ENCODE results near the gene POU6F2.

Gene POU6F2

GRCh38 chr7:39408906-39409305 lies 431.2 kb downstream of the POU6F2 start:
- H3K4me3 ChIP-seq (replicated peaks; ENCODE audit: low read depth, low read length), result no peak overlapping the region
- DNase-seq (ENCODE audit: low read depth), result no peak
- no peak for TF ChIP-seq CTCF (IDR thresholded peaks at IDR 0.05; ENCODE audit: low read length, missing control alignments)

- no peak for TF ChIP-seq CTCF (IDR thresholded peaks at IDR 0.05; ENCODE audit: low read length, missing control alignments)
- H3K4me3 ChIP-seq (replicated peaks; ENCODE audit: low read depth, low read length), result no peak overlapping the region
- no peak for DNase-seq (ENCODE audit: low read depth)
These were observed 432.9 kb downstream of the POU6F2 start for GRCh38 chr7:39410582-39410981.

GRCh38 chr7:39413636-39414223 lies 436.0 kb downstream of the POU6F2 start:
- no peak for TF ChIP-seq CTCF (IDR thresholded peaks at IDR 0.05; ENCODE audit: low read length, missing control alignments)
- DNase-seq (ENCODE audit: low read depth), result no peak
- peak overlapping the region; percentile 58 for H3K4me3 ChIP-seq (replicated peaks; ENCODE audit: low read depth, low read length)

GRCh38 chr7:39414224-39415035 lies 436.7 kb downstream of the POU6F2 start:
- H3K4me3 ChIP-seq (replicated peaks; ENCODE audit: low read depth, low read length), result peak overlapping the region; percentile 58
- TF ChIP-seq CTCF (IDR thresholded peaks at IDR 0.05; ENCODE audit: low read length, missing control alignments), result no peak
- DNase-seq (ENCODE audit: low read depth), result peak; percentile 24

- no peak overlapping the region for H3K4me3 ChIP-seq (replicated peaks; ENCODE audit: low read depth, low read length)
- TF ChIP-seq CTCF (IDR thresholded peaks at IDR 0.05; ENCODE audit: low read length, missing control alignments), result no peak
These were observed 437.5 kb downstream of the POU6F2 start for GRCh38 chr7:39415091-39415787.

GRCh38 chr7:39416866-39417265 lies 439.2 kb downstream of the POU6F2 start:
- no peak for TF ChIP-seq CTCF (IDR thresholded peaks at IDR 0.05; ENCODE audit: low read length, missing control alignments)
- no peak for DNase-seq (ENCODE audit: low read depth)
- no peak overlapping the region for H3K4me3 ChIP-seq (replicated peaks; ENCODE audit: low read depth, low read length)

More at GRCh38 chr7:39415091-39415787, 437.5 kb downstream of the POU6F2 start:
- DNase-seq (ENCODE audit: low read depth), result no peak

Data from fibroblast of pulmonary artery (primary cell).